GM13977 (cell line): ENCODE results near the gene PTPRR.

ENCODE experiments used
- DNase-seq: peaks from one replicate; pipeline ENCODE4 v3.0.0; 2012; ENCODE audit warnings: low spot score
- in situ Hi-C: fragments of 300-500 bp; cut with MboI; formaldehyde crosslinking; loops from one replicate; pipeline ENCODE4 v1.12.0; 2022; ENCODE audit warnings: low sequenced_read_pairs, low pct_unique_long_range_greater_than_20kb, mixed read lengths, inconsistent platforms; ENCODE audit not compliant: unreplicated experiment
- TF ChIP-seq, protein P1 (sequence below): IDR thresholded peaks from 2 replicates; pipeline ENCODE4 v1.5.1; 2012; ENCODE audit warnings: mild to moderate bottlenecking, control low read depth; ENCODE audit not compliant: insufficient read depth; ENCODE audit errors: extremely low read depth, missing control alignments

Gene PTPRR

DNA sequence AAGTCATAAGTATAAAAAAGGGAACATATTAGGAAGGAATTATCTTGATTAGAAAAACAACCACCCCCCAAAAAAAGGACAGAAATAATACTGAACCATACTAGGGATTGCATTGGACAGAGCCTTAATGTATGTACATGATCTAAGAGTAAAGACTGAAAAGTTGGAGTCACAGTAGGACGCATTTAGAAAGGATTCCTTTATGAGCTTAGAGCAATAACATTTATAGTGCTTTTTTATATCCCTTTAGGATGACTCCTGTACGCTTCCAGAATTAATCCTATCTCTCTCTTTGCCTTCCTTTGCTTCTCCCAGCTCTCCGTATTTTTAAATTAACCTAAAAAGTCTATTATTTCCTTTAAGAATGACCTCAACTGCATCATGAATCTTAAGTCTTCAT is 75.3 kb downstream of the PTPRR start:
- TF ChIP-seq, protein P1, sequence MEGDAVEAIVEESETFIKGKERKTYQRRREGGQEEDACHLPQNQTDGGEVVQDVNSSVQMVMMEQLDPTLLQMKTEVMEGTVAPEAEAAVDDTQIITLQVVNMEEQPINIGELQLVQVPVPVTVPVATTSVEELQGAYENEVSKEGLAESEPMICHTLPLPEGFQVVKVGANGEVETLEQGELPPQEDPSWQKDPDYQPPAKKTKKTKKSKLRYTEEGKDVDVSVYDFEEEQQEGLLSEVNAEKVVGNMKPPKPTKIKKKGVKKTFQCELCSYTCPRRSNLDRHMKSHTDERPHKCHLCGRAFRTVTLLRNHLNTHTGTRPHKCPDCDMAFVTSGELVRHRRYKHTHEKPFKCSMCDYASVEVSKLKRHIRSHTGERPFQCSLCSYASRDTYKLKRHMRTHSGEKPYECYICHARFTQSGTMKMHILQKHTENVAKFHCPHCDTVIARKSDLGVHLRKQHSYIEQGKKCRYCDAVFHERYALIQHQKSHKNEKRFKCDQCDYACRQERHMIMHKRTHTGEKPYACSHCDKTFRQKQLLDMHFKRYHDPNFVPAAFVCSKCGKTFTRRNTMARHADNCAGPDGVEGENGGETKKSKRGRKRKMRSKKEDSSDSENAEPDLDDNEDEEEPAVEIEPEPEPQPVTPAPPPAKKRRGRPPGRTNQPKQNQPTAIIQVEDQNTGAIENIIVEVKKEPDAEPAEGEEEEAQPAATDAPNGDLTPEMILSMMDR, result no peak
- no peak for DNase-seq
- in situ Hi-C loops, result no loop called here

DNA sequence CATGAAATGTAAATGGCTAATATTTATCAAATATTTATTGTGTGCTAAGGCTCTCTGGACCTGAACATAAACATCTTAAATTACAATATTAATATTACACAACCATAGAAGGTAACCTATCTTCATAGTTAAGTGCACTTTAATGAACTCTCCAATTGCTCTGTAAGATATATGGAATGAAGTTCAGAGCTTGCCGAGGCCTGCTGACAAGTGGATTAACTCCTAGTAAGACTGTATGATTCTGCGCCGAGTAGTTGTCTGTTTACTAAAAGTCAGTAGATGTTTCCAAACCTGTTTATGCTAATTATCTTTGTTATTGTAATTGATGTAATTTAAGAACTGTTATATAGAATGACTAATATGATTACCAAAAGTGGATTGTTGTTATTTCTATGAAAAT is 77.2 kb downstream of the PTPRR start:
- in situ Hi-C loops, result no loop called here
- TF ChIP-seq, protein P1, result no peak
- DNase-seq, result no peak

DNA sequence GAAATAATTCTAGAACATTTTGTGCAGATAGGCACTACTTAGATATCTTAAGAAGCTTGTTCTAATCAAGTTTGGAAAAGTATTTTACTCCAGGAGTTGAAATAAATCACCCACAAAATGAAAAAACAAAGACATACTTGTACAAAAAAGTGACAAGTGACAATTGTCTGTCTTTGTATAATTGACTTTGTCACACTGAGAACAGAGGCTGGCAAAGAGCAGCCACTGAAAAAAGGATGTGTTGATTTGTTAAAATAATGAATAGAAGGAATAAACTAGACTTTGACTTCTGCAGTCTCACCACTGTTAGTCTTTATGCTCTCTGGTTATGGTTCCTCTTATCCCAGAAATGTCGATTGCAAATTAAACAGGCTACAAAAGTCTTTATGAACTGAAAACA is 77.6 kb downstream of the PTPRR start:
- TF ChIP-seq, protein P1, result no peak
- DNase-seq, result no peak
- in situ Hi-C loops, result no loop called here

DNA sequence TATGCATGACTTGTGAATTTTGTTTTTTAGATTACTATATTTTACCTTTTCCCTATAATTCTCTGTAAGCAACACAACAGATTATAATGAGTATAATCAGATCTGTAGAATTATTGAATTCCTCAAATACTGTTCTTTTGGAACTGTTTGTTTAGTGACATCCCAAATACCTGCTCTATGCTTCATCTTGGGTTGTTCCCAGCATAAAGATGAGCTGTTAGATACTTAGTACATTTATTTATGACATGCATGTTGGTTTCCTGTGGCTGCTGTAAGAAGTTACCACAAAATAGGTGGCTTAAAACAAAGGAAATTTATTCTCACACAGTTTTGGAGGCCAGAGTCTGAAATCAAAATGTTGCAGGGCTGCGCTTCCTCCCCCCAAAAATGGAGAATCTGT is 78.4 kb downstream of the PTPRR start:
- DNase-seq, result no peak
- TF ChIP-seq, protein P1, result no peak
- in situ Hi-C loops, result no loop called here

DNA sequence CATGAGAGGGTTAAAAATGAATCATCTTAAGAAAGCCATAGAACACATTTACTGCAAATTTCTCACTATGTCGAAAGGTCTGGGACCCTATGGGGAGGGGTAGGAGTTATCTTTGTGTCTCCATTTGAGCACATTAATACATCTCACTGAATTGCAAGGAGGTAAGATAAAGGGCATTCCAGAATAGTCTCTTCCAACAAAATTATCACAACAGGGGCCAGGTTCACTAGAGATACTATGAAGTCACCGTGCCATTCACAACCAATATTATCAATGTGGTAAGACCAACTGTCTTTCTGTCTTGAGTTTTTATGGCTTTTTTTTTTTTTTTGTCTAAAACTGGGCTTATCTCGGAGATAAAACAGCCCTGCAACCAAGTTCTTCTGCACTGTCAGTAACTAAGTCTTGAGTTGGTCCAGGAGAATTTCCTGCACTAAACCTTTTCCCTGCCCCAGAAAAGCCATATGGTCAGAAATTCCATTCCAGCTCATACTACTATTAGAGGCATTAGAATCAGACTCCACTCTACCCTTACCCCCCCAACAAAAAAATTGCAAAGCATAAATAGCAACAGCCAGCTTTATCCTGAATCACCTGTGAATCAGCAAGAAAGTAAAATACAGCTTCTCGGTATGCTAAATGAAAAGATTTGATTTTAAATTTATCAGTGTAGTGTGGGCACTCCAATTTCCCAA is 79.7 kb downstream of the PTPRR start:
- in situ Hi-C loops, result no loop called here
- no peak for DNase-seq

DNA sequence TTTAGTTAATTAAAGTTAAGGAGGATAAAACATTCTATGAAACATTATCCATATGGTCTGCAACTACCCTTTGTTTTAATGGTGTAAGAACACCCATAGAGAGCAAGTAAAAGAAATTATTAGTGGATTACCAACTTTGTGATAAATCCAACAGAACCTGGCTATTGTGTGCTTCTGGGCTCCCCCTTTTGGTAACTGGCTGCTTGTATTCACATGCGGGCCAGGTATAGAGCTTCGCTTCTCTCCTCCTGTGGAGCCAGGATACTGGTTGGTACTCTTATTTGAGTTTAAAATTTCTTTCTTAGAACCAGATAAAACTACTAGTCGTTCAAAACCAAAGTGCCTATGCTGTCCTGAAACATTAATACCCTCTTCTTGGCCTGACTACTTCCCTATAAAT is 81.0 kb downstream of the PTPRR start:
- in situ Hi-C loops, result no loop called here
- DNase-seq, result no peak
- TF ChIP-seq, protein P1, result no peak

More for the DNA sequence above, 79.7 kb downstream of the PTPRR start:
- TF ChIP-seq, protein P1, result no peak
